Measurements from ENCODE around the gene SRCAP.
"Not testable (repeated sequence)": the region's sequence is repeated elsewhere in the genome, so short reads cannot be mapped to it uniquely, and the experiment has no call there.

Gene SRCAP

DNA sequence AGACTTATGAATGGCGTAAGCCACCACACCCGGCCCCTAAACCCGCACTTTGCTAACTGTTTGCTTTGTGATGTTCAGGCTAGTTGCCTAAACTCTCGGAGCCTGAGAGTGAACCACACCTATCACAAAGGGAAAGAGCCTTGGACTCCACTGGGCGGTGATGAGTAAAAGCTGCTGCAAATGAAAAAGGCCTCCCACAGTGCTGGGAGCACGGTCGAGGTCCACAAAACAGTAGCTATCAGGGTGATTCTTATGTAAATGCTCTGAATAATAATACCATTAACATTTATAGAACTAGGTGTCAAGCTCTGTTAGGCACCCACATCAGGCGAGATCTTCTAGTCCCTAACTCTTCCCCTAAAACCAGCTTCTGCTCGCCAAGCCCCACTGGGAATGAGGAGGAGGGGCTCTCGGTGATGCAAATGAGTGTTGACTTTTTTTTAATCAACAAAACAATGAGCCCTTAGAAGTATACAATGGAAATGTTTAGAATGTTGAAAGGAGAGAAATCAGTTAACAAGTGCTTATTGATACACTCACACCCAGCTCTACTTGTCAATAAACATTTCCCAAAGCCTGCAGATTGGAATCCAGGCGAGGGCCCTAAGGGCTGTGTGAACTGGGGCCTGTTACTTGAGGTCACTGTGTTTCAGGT is 20.9 kb upstream of the SRCAP start:
- H3K27ac ChIP-seq (ENCODE audit: low read length) = no peak overlapping the region
- H3K9me3 ChIP-seq (ENCODE audit: control insufficient read depth, insufficient read depth, low read length) = no peaks in the 10 kb centered on the region
- WGBS (ENCODE audit: insufficient coverage, insufficient read length) = no CpG with 5 or more reads among the region's 11 CpGs
- no peaks in the 10 kb centered on the region for H3K36me3 ChIP-seq (ENCODE audit: control insufficient read depth, insufficient read depth, low read length)
- H3K27me3 ChIP-seq (ENCODE audit: control insufficient read depth, insufficient read depth, low read length) = peaks cover 71% of the 10 kb centered on the region
- no peak overlapping the region for H3K4me3 ChIP-seq (ENCODE audit: low read length)
- H3K4me1 ChIP-seq (ENCODE audit: control insufficient read depth, insufficient read depth, low read length) = no peaks in the 10 kb centered on the region
- peak; percentile 87 for DNase-seq (ENCODE audit: low read depth, low spot score)

DNA sequence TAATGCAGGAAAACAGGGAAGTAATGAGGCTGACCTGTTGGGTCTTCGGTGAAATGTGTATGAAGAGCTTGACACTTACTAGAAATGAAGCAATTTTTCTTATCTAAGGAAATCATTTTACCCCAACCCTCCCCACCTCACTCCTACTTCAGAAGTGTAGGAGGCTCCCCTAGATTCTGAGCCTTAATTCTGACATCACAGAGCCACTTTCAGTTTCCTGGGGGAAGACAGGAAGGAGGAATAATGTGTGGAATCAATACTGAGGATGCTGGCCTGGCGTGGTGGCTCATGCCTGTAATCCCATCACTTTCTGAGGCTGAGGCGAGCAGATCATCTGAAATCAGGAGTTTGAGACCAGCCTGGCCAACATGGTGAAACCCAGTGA is 20.4 kb upstream of the SRCAP start:
- Histone ChIP-seq H3K4me3 (ENCODE audit: low read length) (no peak overlapping the region), H3K27me3 (ENCODE audit: control insufficient read depth, insufficient read depth, low read length) (peaks cover 66% of the 10 kb centered on the region), H3K9me3 (ENCODE audit: control insufficient read depth, insufficient read depth, low read length) (no peaks in the 10 kb centered on the region), H3K4me1 (ENCODE audit: control insufficient read depth, insufficient read depth, low read length) (no peaks in the 10 kb centered on the region), H3K36me3 (ENCODE audit: control insufficient read depth, insufficient read depth, low read length) (no peaks in the 10 kb centered on the region), H3K27ac (ENCODE audit: low read length) (no peak overlapping the region)
- WGBS (ENCODE audit: insufficient coverage, insufficient read length) = no CpG with 5 or more reads among the region's 3 CpGs
- DNase-seq (ENCODE audit: low read depth, low spot score) = no peak

DNA sequence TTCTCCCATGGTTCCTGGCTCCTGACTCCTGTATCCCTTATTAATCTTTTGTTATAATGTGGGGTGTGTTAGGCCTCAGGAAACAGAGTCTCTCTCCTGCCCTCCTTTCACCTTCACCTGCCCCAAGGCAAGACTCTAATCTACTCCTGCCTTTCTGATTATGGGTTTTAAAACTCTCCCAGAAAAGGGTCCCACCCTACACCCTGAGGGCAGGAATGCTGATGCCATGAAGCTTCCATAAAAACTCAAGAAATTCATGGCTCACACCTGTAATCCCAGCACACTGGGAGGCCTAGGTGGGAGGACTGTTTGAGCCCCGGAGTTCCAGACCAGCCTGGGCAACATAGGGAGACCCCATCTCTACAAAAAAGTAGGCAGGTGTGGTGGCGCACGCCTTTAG is 18.6 kb upstream of the SRCAP start:
- Histone ChIP-seq H3K9me3 (ENCODE audit: control insufficient read depth, insufficient read depth, low read length) (no peaks in the 10 kb centered on the region), H3K36me3 (ENCODE audit: control insufficient read depth, insufficient read depth, low read length) (no peaks in the 10 kb centered on the region), H3K4me1 (ENCODE audit: control insufficient read depth, insufficient read depth, low read length) (no peaks in the 10 kb centered on the region), H3K27ac (ENCODE audit: low read length) (no peak overlapping the region), H3K4me3 (ENCODE audit: low read length) (no peak overlapping the region), H3K27me3 (ENCODE audit: control insufficient read depth, insufficient read depth, low read length) (peaks cover 62% of the 10 kb centered on the region)
- no peak for DNase-seq (ENCODE audit: low read depth, low spot score)
- WGBS (ENCODE audit: insufficient coverage, insufficient read length) = no CpG with 5 or more reads among the region's 3 CpGs

DNA sequence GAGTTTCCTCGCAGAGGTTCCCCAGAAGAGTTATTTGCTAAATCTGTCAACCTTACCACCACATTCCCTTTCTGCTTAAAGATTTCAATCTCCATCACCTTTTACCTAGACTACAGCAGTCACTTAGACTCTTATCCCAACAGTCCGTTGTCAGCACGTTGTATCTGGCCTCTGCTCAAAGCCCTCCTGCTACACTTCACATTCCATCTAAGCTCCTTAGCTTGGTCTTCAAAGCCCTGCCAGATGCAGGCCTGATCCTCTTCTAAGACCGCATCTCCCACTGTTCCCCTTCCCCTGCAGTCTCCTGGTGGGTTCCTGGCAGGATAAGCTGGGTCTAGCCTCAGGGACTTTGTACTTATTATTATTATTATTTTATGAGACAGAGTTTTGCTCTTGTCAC is 10.3 kb upstream of the SRCAP start:
- WGBS (ENCODE audit: insufficient coverage, insufficient read length) = no CpG with 5 or more reads among the region's 4 CpGs
- no peak overlapping the region for H3K4me3 ChIP-seq (ENCODE audit: low read length)
- peaks cover 76% of the 10 kb centered on the region for H3K27me3 ChIP-seq (ENCODE audit: control insufficient read depth, insufficient read depth, low read length)
- H3K4me1 ChIP-seq (ENCODE audit: control insufficient read depth, insufficient read depth, low read length) = peaks cover 2% of the 10 kb centered on the region; the same call in 1 of the 2 replicates
- no peak overlapping the region for H3K27ac ChIP-seq (ENCODE audit: low read length)
- H3K9me3 ChIP-seq (ENCODE audit: control insufficient read depth, insufficient read depth, low read length) = no peaks in the 10 kb centered on the region
- no peak for DNase-seq (ENCODE audit: low read depth, low spot score)
- H3K36me3 ChIP-seq (ENCODE audit: control insufficient read depth, insufficient read depth, low read length) = no peaks in the 10 kb centered on the region

DNA sequence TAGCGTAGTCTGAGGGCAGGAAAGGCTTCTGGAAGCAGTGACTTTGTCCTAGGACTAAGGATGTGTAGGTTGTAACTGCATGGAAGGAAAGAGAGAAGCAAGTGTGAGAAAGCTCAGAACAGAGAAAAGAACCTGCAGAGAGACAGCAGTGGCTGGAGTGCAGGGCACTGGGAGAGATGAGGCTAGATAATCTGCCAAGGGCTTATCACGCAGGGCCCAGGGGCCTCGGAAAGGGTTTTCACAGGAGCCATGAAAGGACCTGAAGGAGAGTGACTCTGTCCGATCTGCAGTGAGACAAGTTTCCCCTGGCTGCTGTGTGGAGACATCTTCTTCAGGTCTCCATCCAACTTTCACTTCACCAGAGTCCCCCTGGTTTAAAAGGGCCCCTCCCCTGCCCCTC is 7.1 kb upstream of the SRCAP start:
- H3K27ac ChIP-seq (ENCODE audit: low read length) = no peak overlapping the region

DNA sequence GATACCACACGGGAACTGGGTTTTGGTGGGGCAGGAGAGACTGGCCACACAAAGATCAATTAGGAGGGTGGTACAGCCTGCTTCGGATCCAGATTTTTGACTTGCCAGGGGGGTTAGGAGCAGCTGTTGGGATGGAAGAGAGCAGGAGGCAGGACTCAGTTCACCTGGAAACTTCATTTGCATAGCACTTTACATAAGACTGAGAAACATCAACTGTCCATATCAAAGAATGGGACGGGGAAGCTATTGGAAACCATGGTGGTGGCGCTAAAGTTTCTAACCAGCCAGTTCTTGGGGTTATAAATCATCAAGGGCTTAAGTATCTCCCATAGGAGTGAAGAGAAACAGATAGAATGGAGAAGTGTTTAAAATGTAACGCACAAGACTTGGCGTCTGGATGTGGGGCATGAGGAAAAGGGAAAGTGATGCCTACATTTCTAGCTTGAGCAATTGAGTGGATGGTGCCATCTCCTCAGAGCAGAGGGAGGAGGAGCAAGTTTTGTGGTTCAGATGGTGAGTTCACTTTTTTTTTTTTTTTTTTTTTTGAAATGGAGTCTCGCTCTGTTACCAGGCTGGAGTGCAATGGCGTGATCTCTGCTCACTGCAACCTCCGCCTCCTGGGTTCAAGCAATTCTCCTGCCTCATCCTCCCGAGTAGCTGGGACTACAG is 6.4 kb upstream of the SRCAP start:
- WGBS (ENCODE audit: insufficient coverage, insufficient read length) = no CpG with 5 or more reads among the region's 10 CpGs
- DNase-seq (ENCODE audit: low read depth, low spot score) = no peak
- no peak overlapping the region for H3K27ac ChIP-seq (ENCODE audit: low read length)
- H3K9me3 ChIP-seq (ENCODE audit: control insufficient read depth, insufficient read depth, low read length) = no peaks in the 10 kb centered on the region
- no peaks in the 10 kb centered on the region for H3K36me3 ChIP-seq (ENCODE audit: control insufficient read depth, insufficient read depth, low read length)
- peaks cover 2% of the 10 kb centered on the region; the same call in 1 of the 2 replicates for H3K4me1 ChIP-seq (ENCODE audit: control insufficient read depth, insufficient read depth, low read length)
- H3K27me3 ChIP-seq (ENCODE audit: control insufficient read depth, insufficient read depth, low read length) = peaks cover 54% of the 10 kb centered on the region
- no peak overlapping the region for H3K4me3 ChIP-seq (ENCODE audit: low read length)

More for the DNA sequence above, 7.1 kb upstream of the SRCAP start:
- Histone ChIP-seq H3K4me3 (ENCODE audit: low read length) (no peak overlapping the region), H3K9me3 (ENCODE audit: control insufficient read depth, insufficient read depth, low read length) (no peaks in the 10 kb centered on the region), H3K36me3 (ENCODE audit: control insufficient read depth, insufficient read depth, low read length) (no peaks in the 10 kb centered on the region), H3K27me3 (ENCODE audit: control insufficient read depth, insufficient read depth, low read length) (peaks cover 60% of the 10 kb centered on the region), H3K4me1 (ENCODE audit: control insufficient read depth, insufficient read depth, low read length) (peaks cover 2% of the 10 kb centered on the region; the same call in 1 of the 2 replicates)
- WGBS (ENCODE audit: insufficient coverage, insufficient read length) = no CpG with 5 or more reads among the region's 4 CpGs
- DNase-seq (ENCODE audit: low read depth, low spot score) = no peak

DNA sequence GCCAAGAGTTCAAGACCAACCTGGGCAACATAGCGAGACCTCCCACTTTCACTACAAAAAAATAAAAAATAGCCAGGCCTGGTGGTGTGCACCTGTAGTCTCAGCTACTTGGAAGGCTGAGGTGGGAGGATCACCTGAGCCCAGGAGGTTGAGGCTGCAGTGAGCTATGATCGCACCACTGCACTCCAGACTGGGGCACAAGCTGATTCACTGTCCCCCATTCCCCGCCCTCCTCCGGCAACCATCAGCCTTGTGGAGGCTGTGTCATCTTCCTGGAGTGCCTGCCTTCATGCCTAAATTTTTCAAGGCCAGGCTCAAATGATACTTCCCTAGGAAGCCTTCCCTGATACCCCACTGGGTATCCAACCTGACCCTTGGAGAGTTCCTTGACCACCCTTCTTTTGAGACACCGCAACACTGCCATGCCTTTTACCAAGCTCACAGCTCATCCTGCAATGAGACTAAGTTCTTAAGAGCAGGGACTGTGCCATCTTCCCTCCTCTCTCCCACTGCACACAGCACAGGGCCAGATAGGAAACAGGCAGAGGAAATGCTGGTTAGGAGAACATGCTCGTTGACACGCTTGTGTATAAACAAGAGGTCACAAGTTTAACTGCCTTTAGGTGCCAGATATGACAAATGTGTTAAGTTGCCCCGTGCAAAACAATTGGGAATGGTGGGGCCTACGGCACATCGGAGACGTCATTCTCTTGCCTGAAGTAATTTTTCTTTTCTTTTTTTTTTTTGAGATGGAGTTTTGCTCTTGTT is 3.9 kb upstream of the SRCAP start:
- no peak overlapping the region for H3K4me3 ChIP-seq (ENCODE audit: low read length)
- no peak overlapping the region for H3K27ac ChIP-seq (ENCODE audit: low read length)
- no peaks in the 10 kb centered on the region for H3K9me3 ChIP-seq (ENCODE audit: control insufficient read depth, insufficient read depth, low read length)
- peaks cover 32% of the 10 kb centered on the region for H3K27me3 ChIP-seq (ENCODE audit: control insufficient read depth, insufficient read depth, low read length)
- peaks cover 3% of the 10 kb centered on the region for H3K4me1 ChIP-seq (ENCODE audit: control insufficient read depth, insufficient read depth, low read length)
- DNase-seq (ENCODE audit: low read depth, low spot score) = no peak
- H3K36me3 ChIP-seq (ENCODE audit: control insufficient read depth, insufficient read depth, low read length) = no peaks in the 10 kb centered on the region
- no CpG with 5 or more reads among the region's 11 CpGs for WGBS (ENCODE audit: insufficient coverage, insufficient read length)

DNA sequence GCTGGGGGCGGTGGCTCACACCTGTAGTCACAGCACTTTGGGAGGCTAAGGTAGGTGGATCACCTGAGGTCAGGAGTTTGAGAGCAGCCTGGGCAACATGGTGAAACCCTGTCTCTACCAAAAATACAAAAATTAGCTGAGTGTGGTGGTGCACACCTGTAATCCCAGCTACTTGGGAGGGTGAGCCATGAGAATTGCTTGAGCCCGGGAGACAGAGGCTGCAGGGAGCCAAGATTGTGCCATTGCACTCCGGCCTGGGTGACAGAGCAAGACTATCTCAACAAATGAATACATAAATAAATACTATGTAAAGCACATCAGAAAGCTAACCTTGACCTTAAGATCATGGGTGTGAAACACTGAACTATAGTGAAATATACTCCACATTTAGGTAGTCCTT is 2.3 kb upstream of the SRCAP start:
- peaks cover 18% of the 10 kb centered on the region for H3K27me3 ChIP-seq (ENCODE audit: control insufficient read depth, insufficient read depth, low read length)
- not testable (repeated sequence) for H3K4me3 ChIP-seq (ENCODE audit: low read length); H3K4me1 ChIP-seq (ENCODE audit: control insufficient read depth, insufficient read depth, low read length); H3K27ac ChIP-seq (ENCODE audit: low read length); H3K36me3 ChIP-seq (ENCODE audit: control insufficient read depth, insufficient read depth, low read length); DNase-seq (ENCODE audit: low read depth, low spot score); H3K9me3 ChIP-seq (ENCODE audit: control insufficient read depth, insufficient read depth, low read length)
- no CpG with 5 or more reads among the region's 3 CpGs for WGBS (ENCODE audit: insufficient coverage, insufficient read length)

DNA sequence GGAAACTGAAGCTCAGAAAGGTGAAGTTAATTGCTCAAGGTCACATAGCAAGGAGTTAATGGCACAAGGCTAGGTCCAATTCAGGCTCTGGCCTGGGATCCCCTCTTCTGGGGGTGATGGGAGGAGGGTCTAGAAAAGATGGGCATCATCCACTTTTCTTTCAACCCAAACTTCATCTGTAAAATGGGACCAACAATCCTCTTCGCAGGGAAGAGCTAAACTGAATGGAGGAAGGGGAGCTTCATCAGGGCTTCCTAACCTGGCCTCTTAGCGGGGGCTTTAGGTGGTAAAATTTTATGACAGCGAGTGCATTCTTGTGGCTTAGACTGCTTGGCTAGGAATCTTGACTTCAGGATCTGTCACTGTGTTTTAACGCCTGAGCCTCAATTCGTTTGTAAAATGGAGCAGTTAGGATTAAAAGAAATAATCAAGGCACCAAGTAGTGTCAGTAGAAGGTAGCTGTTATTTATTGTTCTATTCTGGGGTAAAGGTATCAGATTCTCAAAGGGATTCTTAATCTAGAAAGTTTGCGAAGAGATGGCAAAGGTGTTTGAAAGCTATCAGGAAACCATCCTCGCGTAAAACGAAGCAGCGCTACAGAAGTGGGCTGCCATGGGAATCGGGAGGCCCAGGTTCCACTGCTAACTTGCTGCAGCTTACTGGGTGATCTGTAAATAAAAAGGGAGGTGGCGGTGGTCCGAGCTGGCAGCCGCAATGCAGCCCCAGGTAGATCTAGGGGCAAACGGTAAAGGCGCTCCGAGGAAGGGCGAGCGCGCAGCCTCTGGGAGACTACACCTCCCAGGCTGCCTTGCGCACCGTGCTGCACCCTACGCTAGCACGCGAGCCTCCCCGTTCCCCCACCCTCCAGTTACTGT is 1.5 kb upstream of the SRCAP start:
- Histone ChIP-seq H3K4me3 (ENCODE audit: low read length) (peak overlapping the region; percentile 65; the same call in 1 of the 2 replicates), H3K9me3 (ENCODE audit: control insufficient read depth, insufficient read depth, low read length) (no peaks in the 10 kb centered on the region), H3K27me3 (ENCODE audit: control insufficient read depth, insufficient read depth, low read length) (peaks cover 11% of the 10 kb centered on the region), H3K36me3 (ENCODE audit: control insufficient read depth, insufficient read depth, low read length) (0 out of 2 replicates have a peak, but pooled peaks cover 6% of the 10 kb centered on the region), H3K4me1 (ENCODE audit: control insufficient read depth, insufficient read depth, low read length) (peaks cover 1% of the 10 kb centered on the region), H3K27ac (ENCODE audit: low read length) (no peak overlapping the region)
- WGBS (ENCODE audit: insufficient coverage, insufficient read length) = no CpG with 5 or more reads among the region's 26 CpGs
- no peak for DNase-seq (ENCODE audit: low read depth, low spot score)
